Thoracic aorta (tissue), 2 donors: Measurements from ENCODE around the gene INSYN2B. TPM values are rescaled to one million over a fixed set of nuclear protein-coding genes. Genes with fewer than 3 reads are reported as not detected.

Experiments used
- ATAC-seq: fragments of 150-250 bp; one replicate; pipeline ENCODE4 v1.8.0; 2017; ENCODE audit warnings: low read depth; ENCODE audit not compliant: insufficient number of reproducible peaks, low FRiP score
- DNase-seq: peaks from one replicate; pipeline ENCODE4 v3.0.0-alpha.2; 2020; ENCODE audit warnings: low spot score
- H3K27ac ChIP-seq, 2 donors: fragments of 200-600 bp; sonication (generic); 1 replicate in 1 of 2; 2 replicates in 1 of 2; pipeline ENCODE4 v1.5.1; 2016; ENCODE audit warnings: mild to moderate bottlenecking in 2 of 2, moderate library complexity in 2 of 2
- H3K27me3 ChIP-seq: fragments of 200-600 bp; sonication (generic); replicated peaks from 2 replicates; pipeline ENCODE4 v1.6.0; 2016; ENCODE audit warnings: mild to moderate bottlenecking; ENCODE audit not compliant: insufficient read depth
- H3K36me3 ChIP-seq: fragments of 200-600 bp; sonication (generic); one replicate; pipeline ENCODE4 v1.5.1; 2016
- H3K4me1 ChIP-seq, 2 donors: fragments of 200-600 bp; sonication (generic); 1 replicate in 1 of 2; 2 replicates in 1 of 2; pipeline versions ENCODE4 v1.5.1 to v1.6.0; 2016; ENCODE audit warnings: low read depth in 2 of 2, mild to moderate bottlenecking in 1 of 2; ENCODE audit not compliant: control insufficient read depth in 1 of 2
- H3K4me3 ChIP-seq: fragments of 200-600 bp; sonication (generic); 2 replicates; pipeline ENCODE4 v1.5.1; 2016; ENCODE audit warnings: mild to moderate bottlenecking
- H3K9me3 ChIP-seq: fragments of 200-600 bp; sonication (generic); 2 replicates; pipeline ENCODE4 v1.5.1; 2016
- total RNA-seq, 2 donors: library from RNA; depleted of rRNA; stranded (reverse); fragments of >200 nt; gene quantifications; one replicate each; pipeline versions ENCODE4 v1.1.0 to v1.2.3, GENCODE V29; 2016
- TF ChIP-seq, protein P1 (sequence below): fragments of 200-600 bp; sonication (generic); IDR thresholded peaks from one replicate; pipeline ENCODE4 v1.5.1; 2019; ENCODE audit warnings: antibody characterized with exemption

Gene INSYN2B
- total RNA-seq, 2 donors from 2014 or later, result 1.1 TPM; not detected in 1

DNA sequence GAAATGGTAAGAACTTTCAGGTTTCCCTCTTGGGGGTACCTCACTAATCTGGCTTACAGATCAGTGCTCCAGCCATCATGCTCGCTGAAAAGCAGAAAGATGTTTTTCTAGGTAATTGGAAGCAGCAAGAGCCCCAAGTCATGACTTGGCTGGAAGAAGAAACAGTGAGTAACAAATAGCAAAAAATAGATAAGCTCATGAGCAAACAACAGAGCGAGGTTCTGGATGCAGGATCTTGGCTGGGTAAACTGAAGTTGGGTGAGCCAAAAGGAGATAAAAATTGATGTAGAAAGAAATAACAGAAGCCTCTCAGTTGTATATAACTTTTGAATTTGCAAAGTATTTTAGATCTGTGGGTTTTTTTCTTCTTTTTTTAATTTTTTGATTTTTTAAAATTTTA, 110.1 kb downstream of the INSYN2B start:
- TF ChIP-seq, protein P1, sequence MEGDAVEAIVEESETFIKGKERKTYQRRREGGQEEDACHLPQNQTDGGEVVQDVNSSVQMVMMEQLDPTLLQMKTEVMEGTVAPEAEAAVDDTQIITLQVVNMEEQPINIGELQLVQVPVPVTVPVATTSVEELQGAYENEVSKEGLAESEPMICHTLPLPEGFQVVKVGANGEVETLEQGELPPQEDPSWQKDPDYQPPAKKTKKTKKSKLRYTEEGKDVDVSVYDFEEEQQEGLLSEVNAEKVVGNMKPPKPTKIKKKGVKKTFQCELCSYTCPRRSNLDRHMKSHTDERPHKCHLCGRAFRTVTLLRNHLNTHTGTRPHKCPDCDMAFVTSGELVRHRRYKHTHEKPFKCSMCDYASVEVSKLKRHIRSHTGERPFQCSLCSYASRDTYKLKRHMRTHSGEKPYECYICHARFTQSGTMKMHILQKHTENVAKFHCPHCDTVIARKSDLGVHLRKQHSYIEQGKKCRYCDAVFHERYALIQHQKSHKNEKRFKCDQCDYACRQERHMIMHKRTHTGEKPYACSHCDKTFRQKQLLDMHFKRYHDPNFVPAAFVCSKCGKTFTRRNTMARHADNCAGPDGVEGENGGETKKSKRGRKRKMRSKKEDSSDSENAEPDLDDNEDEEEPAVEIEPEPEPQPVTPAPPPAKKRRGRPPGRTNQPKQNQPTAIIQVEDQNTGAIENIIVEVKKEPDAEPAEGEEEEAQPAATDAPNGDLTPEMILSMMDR, result no peak
- H3K4me3 ChIP-seq, result no peak overlapping the region
- H3K9me3 ChIP-seq, result no peaks in the 10 kb centered on the region
- DNase-seq (no peak), ATAC-seq (no peak)
- H3K27me3 ChIP-seq, result no peaks in the 10 kb centered on the region
- no peak overlapping the region for H3K27ac ChIP-seq
- no peaks in the 10 kb centered on the region for H3K36me3 ChIP-seq
- H3K4me1 ChIP-seq, result no peaks in the 10 kb centered on the region

DNA sequence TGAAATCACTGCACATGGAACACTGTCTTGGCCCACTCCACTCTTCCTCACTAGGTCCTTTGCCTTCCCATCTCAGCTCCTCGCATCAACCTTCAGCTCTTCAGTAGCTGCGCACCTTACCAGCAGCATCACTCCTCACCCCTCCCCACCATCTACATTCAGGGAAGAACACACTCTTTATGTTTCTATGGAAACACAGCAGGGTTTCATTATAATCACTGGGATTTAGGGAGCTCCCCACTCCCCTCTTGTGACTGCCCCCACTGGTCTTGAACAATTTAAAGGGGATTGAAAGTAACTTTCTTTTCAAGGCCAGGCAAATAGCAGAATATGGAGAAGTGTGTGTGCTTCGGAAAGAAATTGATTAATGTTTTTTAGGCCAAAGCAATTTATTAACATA, 111.2 kb downstream of the INSYN2B start:
- DNase-seq (no peak), ATAC-seq (no peak)
- no peaks in the 10 kb centered on the region for H3K27me3 ChIP-seq
- H3K36me3 ChIP-seq, result no peaks in the 10 kb centered on the region
- H3K9me3 ChIP-seq, result no peaks in the 10 kb centered on the region
- no peak overlapping the region for H3K4me3 ChIP-seq
- H3K4me1 ChIP-seq, result no peaks in the 10 kb centered on the region
- no peak overlapping the region for H3K27ac ChIP-seq
- TF ChIP-seq, protein P1, result no peak

DNA sequence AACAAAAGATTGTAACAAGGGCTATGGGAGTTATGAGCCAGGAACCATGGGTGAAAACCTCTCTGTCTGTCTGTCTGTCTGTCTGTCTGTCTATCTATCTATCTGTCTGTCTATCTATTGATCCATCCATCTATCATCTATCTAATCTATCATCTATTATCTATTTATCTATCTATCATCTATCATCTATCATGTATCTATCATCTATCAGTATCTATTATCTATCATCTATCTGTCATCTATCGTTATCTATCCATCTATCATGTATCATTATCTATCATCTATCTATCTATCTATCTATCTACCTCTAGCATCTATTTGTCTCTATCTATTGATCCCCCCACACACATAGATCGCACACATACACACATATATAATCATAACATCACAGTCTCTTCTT, 112.9 kb downstream of the INSYN2B start:
- H3K27ac ChIP-seq, result no peak overlapping the region
- ATAC-seq, result no peak
- DNase-seq, result no peak
- H3K27me3 ChIP-seq, result no peaks in the 10 kb centered on the region
- TF ChIP-seq, protein P1, result no peak
- H3K36me3 ChIP-seq, result no peaks in the 10 kb centered on the region
- H3K9me3 ChIP-seq, result no peaks in the 10 kb centered on the region
- no peaks in the 10 kb centered on the region for H3K4me1 ChIP-seq
- no peak overlapping the region for H3K4me3 ChIP-seq

DNA sequence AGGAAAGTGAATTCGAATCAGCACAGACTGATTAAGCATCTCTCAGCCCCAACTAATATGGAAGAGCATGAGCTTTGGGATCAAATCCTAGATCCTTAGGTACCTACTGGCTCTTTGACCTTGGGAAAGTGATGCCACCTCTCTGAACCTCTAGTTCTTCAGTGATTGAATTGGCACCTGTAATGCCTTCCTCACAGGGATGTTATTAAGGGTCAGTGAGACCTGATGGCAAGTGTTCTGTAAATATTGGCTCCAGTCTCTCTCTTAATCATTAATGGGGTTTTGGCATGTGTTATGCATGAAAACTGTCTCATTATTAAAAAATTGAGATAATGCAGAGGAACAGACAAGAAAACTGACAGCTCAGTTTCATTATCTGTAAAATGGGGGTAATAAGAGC, 115.8 kb downstream of the INSYN2B start:
- ATAC-seq (no peak), DNase-seq (no peak)
- no peak overlapping the region for H3K4me3 ChIP-seq
- H3K27ac ChIP-seq, result no peak overlapping the region
- H3K9me3 ChIP-seq, result no peaks in the 10 kb centered on the region
- TF ChIP-seq, protein P1, result no peak
- H3K4me1 ChIP-seq, result no peaks in the 10 kb centered on the region
- no peaks in the 10 kb centered on the region for H3K36me3 ChIP-seq
- H3K27me3 ChIP-seq, result no peaks in the 10 kb centered on the region

DNA sequence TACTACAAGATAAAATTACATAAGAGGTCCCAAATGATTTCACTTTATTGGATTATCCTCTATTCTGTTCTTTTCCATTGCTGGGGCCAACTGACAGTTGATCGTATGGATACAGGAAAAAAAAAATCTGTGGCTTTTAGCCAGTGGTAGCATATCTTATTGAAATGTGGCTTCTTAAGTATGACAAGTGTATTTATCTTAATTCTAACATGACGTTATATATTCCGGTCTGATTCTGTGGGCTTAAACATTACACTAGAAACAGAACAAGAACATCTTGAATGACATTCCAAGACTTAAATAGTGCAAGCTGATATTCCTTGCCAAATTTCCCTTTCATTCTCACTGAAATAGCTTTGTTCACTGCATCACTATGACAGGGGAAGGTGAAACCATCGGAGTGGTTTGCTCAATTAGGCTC, 117.9 kb downstream of the INSYN2B start:
- Histone ChIP-seq H3K27ac (no peak overlapping the region), H3K27me3 (no peaks in the 10 kb centered on the region), H3K9me3 (no peaks in the 10 kb centered on the region), H3K4me3 (no peak overlapping the region), H3K4me1 (no peaks in the 10 kb centered on the region), H3K36me3 (no peaks in the 10 kb centered on the region)
- TF ChIP-seq, protein P1, result no peak
- no peak for ATAC-seq
- no peak for DNase-seq
